Renal cortical epithelial cell (primary cell): ENCODE measurements around the gene METTL5. TPM values are rescaled to one million over a fixed set of nuclear protein-coding genes. Genes with fewer than 3 reads are reported as not detected.

Experiments used
- DNase-seq: peaks from one replicate; pipeline ENCODE4 v3.0.0-alpha.2; 2011; ENCODE audit warnings: low read depth
- total RNA-seq: library from RNA; depleted of rRNA; stranded (reverse); fragments of >200 nt; gene quantifications from 2 replicates; pipeline ENCODE4 v1.2.3, GENCODE V29; 2014

The METTL5 gene
- total RNA-seq, 1 donor from 2014 or later: 55.3 TPM

DNA sequence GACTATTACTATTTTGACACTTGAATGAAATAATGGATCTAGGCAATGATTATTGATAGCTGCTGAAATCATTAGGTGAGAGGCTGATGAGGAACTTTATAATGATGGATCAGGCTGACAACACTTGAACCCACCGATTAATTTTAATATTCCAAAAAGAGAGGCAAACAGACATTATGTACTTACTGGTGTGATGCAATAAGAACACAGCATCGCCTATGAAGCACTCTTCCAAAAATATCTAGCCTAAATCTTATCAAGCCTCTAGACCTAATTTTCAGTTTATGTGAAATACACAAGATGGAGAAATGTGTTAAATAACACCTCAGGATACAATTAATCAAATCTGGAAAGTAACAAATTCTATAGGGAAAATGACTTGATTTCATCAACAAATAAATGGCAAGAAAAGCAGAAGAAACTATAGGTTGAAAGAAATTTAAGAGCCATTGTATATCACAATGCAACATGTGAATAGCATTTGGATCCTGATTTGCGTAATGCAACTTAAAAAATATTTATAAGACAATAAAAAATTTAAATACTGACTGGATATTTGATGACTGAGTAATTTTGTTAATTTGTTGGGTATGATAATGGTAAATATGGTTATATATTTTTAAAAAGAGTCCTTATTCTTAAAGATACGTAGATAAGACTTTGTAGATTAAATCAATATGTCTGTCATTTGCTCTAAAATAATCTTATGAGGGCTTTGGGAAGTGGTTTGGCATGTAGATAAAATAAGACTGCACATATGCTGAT is 43.3 kb downstream of the METTL5 start:
- DNase-seq: no peak

GRCh38 chr2:169778446-169778845 is 46.3 kb downstream of the METTL5 start:
- DNase-seq: no peak

DNA sequence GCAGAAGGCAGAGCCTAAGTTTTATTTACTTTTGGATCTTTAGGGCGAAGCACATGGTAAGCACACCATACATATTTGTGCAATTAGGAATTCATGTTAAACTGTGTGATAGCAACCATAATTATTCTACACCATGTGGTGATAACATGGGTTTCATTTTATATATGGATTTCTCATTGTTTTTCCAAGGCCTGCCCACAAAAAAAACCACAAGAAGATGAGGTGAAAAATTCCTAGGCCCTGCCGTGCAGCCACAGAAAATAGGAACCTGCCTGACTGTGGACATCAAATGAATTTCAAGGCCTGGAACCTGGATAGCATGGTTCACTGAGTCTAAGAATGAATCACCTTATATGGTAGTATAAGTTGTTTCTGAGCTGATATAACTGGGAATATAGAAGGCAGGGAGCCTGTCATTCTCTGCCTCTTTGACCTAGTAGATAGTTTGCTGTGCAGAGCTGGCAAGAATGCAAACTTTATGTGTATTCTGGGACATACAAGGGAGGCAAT is 48.4 kb downstream of the METTL5 start:
- peak; percentile 90 for DNase-seq

GRCh38 chr2:169775765-169776164 is 48.9 kb downstream of the METTL5 start:
- peak; percentile 61 for DNase-seq

GRCh38 chr2:169775354-169775753 is 49.4 kb downstream of the METTL5 start:
- DNase-seq: no peak

DNA sequence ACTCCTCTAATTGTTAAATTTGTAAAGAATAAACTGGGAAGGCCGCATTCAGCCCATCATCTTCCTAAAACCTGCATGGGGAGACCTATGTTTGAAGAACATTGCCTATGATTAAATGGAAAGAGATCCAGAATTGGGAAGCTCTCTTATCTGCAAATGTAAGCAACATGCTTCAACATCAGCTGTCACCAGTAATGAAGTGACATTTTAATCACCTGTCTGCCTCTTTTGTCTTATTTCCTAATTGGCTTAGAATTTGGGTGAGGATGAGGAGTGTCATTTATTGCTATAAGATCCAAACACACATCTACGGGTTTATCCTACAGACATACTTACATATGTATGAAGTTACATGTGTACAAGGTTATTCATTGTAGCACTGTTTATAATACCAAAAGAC is 52.1 kb downstream of the METTL5 start:
- no peak for DNase-seq

DNA sequence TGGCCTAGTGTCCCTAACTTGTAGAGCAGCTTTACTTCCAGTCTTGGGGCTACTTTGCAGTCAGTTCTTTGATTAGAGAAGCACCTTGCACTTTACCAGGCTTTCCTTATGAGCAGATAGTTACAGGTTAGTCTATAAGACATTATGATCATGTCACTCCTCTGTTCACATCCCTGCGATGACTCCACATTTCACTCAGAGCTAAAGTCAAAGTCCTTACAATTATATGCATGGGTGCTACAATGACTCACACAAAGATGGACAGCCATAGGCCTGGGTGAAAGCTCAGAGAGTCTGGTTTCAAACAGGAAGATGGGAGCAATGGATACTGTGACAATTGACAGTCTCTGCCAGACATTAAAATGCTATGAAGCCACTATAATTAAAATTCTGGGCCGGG is 53.1 kb downstream of the METTL5 start:
- DNase-seq: peak; percentile 60

GRCh38 chr2:169771021-169771420 is 53.7 kb downstream of the METTL5 start:
- DNase-seq: no peak

GRCh38 chr2:169768262-169768995 is 56.3 kb downstream of the METTL5 start:
- DNase-seq: no peak

GRCh38 chr2:169767243-169767888 is 57.3 kb downstream of the METTL5 start:
- DNase-seq: peak; percentile 56

GRCh38 chr2:169765523-169765922 is 59.2 kb downstream of the METTL5 start:
- DNase-seq: no peak

- no peak for DNase-seq
Measured at GRCh38 chr2:169761970-169762292, 62.8 kb downstream of the METTL5 start.

Other genes with a start within 250 kb of the METTL5 start
- 30.6 and 50.4 TPM in 2 replicates for gene PPIG, start 240.6 kb downstream of the METTL5 start, total RNA-seq
- 0.25 TPM in 1 of 2 replicates, not detected in the other for gene CFAP210, start 130.5 kb downstream of the METTL5 start, total RNA-seq
- gene PHOSPHO2, start 130.4 kb downstream of the METTL5 start, total RNA-seq: 4.2 and 7.7 TPM in 2 replicates
- gene KLHL23, start 91.1 kb downstream of the METTL5 start, total RNA-seq: 8.4 and 18.4 TPM in 2 replicates
- gene SSB, start 26.0 kb downstream of the METTL5 start, total RNA-seq: 87.2 and 139 TPM in 2 replicates
- gene UBR3, start 2.5 kb upstream of the METTL5 start, total RNA-seq: 17.7 and 47.9 TPM in 2 replicates